Measurements from ENCODE around the gene MRPL46. TPM values are rescaled to one million over a fixed set of nuclear protein-coding genes. Genes with fewer than 3 reads are reported as not detected.

The MRPL46 gene
- total RNA-seq, 1 experiment from 2014 or later: 44.2 TPM

GRCh38 chr15:88433046-88433685 lies 34.0 kb downstream of the MRPL46 start:
- Histone ChIP-seq H3K36me3 (ENCODE audit: insufficient read depth, low read length, poor library complexity, severe bottlenecking) (no peaks in the 10 kb centered on the region), H3K27ac (ENCODE audit: low read depth, low read length, poor library complexity, severe bottlenecking) (no peak overlapping the region), H3K27me3 (replicated peaks; ENCODE audit: insufficient read depth, low read depth, low read length, poor library complexity) (peaks cover 32% of the 10 kb centered on the region), H3K4me3 (ENCODE audit: low read depth, low read length, poor library complexity, severe bottlenecking) (no peak overlapping the region), H3K4me1 (ENCODE audit: insufficient read depth, low read length, poor library complexity, severe bottlenecking) (no peaks in the 10 kb centered on the region), H3K9me3 (ENCODE audit: low read depth, low read length, poor library complexity, severe bottlenecking) (no peaks in the 10 kb centered on the region)
- DNase-seq (ENCODE audit: low spot score): no peak
- no TSS peak for BruUV-seq (replicated peaks)
- TF ChIP-seq CTCF (conservative IDR thresholded peaks at IDR 0.05; ENCODE audit: low read depth, low read length): no peak
- TF ChIP-seq EZH2 (IDR thresholded peaks at IDR 0.05; ENCODE audit: borderline replicate concordance, low read depth, low read length, poor library complexity, severe bottlenecking): no peak
- intact Hi-C loops (cut with micrococcal nuclease; ENCODE audit: unreplicated experiment): no loop called here
- ChIA-PET POLR2A (ENCODE audit: low non-redundant PET) (no interaction called here), CTCF (no interaction called here)

- intact Hi-C loops (cut with micrococcal nuclease; ENCODE audit: unreplicated experiment): no loop called here
- POLR2A ChIA-PET (ENCODE audit: low non-redundant PET): no interaction called here
- BruUV-seq (replicated peaks): no TSS peak
Observed at GRCh38 chr15:88431441-88431840, 35.7 kb downstream of the MRPL46 start.

GRCh38 chr15:88430051-88430450 lies 37.1 kb downstream of the MRPL46 start:
- H3K27me3 ChIP-seq (replicated peaks; ENCODE audit: insufficient read depth, low read depth, low read length, poor library complexity): peaks cover 60% of the 10 kb centered on the region
- POLR2A ChIA-PET (ENCODE audit: low non-redundant PET): no interaction called here
- no peak overlapping the region for H3K27ac ChIP-seq (ENCODE audit: low read depth, low read length, poor library complexity, severe bottlenecking)
- intact Hi-C loops (cut with micrococcal nuclease; ENCODE audit: unreplicated experiment): no loop called here
- H3K36me3 ChIP-seq (ENCODE audit: insufficient read depth, low read length, poor library complexity, severe bottlenecking): no peaks in the 10 kb centered on the region
- DNase-seq (ENCODE audit: low spot score): no peak
- CTCF ChIA-PET: no interaction called here
- no peaks in the 10 kb centered on the region for H3K9me3 ChIP-seq (ENCODE audit: low read depth, low read length, poor library complexity, severe bottlenecking)
- TF ChIP-seq EZH2 (IDR thresholded peaks at IDR 0.05; ENCODE audit: borderline replicate concordance, low read depth, low read length, poor library complexity, severe bottlenecking): no peak
- no peak for TF ChIP-seq CTCF (conservative IDR thresholded peaks at IDR 0.05; ENCODE audit: low read depth, low read length)
- H3K4me3 ChIP-seq (ENCODE audit: low read depth, low read length, poor library complexity, severe bottlenecking): no peak overlapping the region
- no TSS peak for BruUV-seq (replicated peaks)
- H3K4me1 ChIP-seq (ENCODE audit: insufficient read depth, low read length, poor library complexity, severe bottlenecking): no peaks in the 10 kb centered on the region

More at GRCh38 chr15:88431441-88431840, 35.7 kb downstream of the MRPL46 start:
- no peaks in the 10 kb centered on the region for H3K4me1 ChIP-seq (ENCODE audit: insufficient read depth, low read length, poor library complexity, severe bottlenecking)
- H3K36me3 ChIP-seq (ENCODE audit: insufficient read depth, low read length, poor library complexity, severe bottlenecking): no peaks in the 10 kb centered on the region
- no peak for TF ChIP-seq EZH2 (IDR thresholded peaks at IDR 0.05; ENCODE audit: borderline replicate concordance, low read depth, low read length, poor library complexity, severe bottlenecking)
- no peak for TF ChIP-seq CTCF (conservative IDR thresholded peaks at IDR 0.05; ENCODE audit: low read depth, low read length)
- CTCF ChIA-PET: no interaction called here
- no peaks in the 10 kb centered on the region for H3K9me3 ChIP-seq (ENCODE audit: low read depth, low read length, poor library complexity, severe bottlenecking)
- peaks cover 49% of the 10 kb centered on the region for H3K27me3 ChIP-seq (replicated peaks; ENCODE audit: insufficient read depth, low read depth, low read length, poor library complexity)
- no peak for DNase-seq (ENCODE audit: low spot score)
- H3K4me3 ChIP-seq (ENCODE audit: low read depth, low read length, poor library complexity, severe bottlenecking): no peak overlapping the region
- no peak overlapping the region for H3K27ac ChIP-seq (ENCODE audit: low read depth, low read length, poor library complexity, severe bottlenecking)
